Measurements from ENCODE around the gene DQX1. TPM values are rescaled to one million over a fixed set of nuclear protein-coding genes. Genes with fewer than 3 reads are reported as not detected.

The DQX1 gene
- total and polyA plus RNA-seq, 9 of the 15 experiments (the other 6 are each of a cell fraction or from before 2014, with no cell fraction given), result 0.04 to 0.38 (median 0.18) TPM; not detected in 1

- Histone ChIP-seq H3K4me3 (peak overlapping the region; percentile 20), H4K20me1 (replicated peaks; ENCODE audit: control insufficient read depth, insufficient read depth, low read length) (no peaks in the 10 kb centered on the region), H3K79me2 (ENCODE audit: control insufficient read depth, insufficient read depth, low read length) (peaks cover 46% of the 10 kb centered on the region), H2AFZ (ENCODE audit: low read depth, low read length) (no peak overlapping the region), H3K4me2 (ENCODE audit: insufficient read depth, low read length) (peak overlapping the region; percentile 76), H3K9me3 (replicated peaks; ENCODE audit: control insufficient read depth, insufficient read depth, low read depth, low read length) (no peaks in the 10 kb centered on the region), H3K9ac (ENCODE audit: insufficient read depth in 1 of 2, low read depth in 2 of 2, low read length in 2 of 2) (peak overlapping the region; percentile 11 to 89), H3K4me1 (replicated peaks in 1 of 2; ENCODE audit: control insufficient read depth in 2 of 2, insufficient read depth in 2 of 2, low read length in 2 of 2) (peaks cover 46 to 66% of the 10 kb centered on the region in 2 experiments; a peak in 4 of 5 replicates), H3K27ac (ENCODE audit: extremely low read depth, low read depth, low read length) (peak overlapping the region; percentile 15), H3K36me3 (ENCODE audit: control insufficient read depth, insufficient read depth, low read length) (peaks cover 13% of the 10 kb centered on the region; the same call in 2 of the 3 replicates), H3K27me3 (ENCODE audit: control insufficient read depth in 2 of 2, insufficient read depth in 2 of 2, low read length in 2 of 2) (no peaks in the 10 kb centered on the region), H3K9me1 (ENCODE audit: control insufficient read depth, insufficient read depth, low read length) (no peaks in the 10 kb centered on the region)
- FAIRE-seq (no peak), ATAC-seq (no peak), DNase-seq (ENCODE audit: extremely low read depth in 1 of 4, low spot score in 3 of 4) (no peak)
- intact Hi-C loops (cut with micrococcal nuclease), result no loop called here
- ChIA-PET CTCF (ENCODE audit: low intra/inter-chr PET ratio) (interaction anchor here (0.6 kb wide), 1 partner anchor 109 kb away, joined by 3 read pairs; no protein-coding TSS in a partner anchor), POLR2A (interaction anchor here (0.5 to 1.9 kb wide), 6 partner anchors 13 to 324 kb away, joined by 3 to 5 read pairs (median 4); partner anchors contain the start of genes CCDC142 and TTC31)
- WGBS (ENCODE audit: insufficient coverage, low coverage, missing lambda C conversion rate), result 50% methylated on average over 13 of the region's 14 CpGs
- TF ChIP-seq, protein P1, sequence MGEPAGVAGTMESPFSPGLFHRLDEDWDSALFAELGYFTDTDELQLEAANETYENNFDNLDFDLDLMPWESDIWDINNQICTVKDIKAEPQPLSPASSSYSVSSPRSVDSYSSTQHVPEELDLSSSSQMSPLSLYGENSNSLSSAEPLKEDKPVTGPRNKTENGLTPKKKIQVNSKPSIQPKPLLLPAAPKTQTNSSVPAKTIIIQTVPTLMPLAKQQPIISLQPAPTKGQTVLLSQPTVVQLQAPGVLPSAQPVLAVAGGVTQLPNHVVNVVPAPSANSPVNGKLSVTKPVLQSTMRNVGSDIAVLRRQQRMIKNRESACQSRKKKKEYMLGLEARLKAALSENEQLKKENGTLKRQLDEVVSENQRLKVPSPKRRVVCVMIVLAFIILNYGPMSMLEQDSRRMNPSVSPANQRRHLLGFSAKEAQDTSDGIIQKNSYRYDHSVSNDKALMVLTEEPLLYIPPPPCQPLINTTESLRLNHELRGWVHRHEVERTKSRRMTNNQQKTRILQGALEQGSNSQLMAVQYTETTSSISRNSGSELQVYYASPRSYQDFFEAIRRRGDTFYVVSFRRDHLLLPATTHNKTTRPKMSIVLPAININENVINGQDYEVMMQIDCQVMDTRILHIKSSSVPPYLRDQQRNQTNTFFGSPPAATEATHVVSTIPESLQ (CRISPR knock-in tag; IDR thresholded peaks at IDR 0.05), result 0 out of 2 replicates have a peak, but pooled peaks have one; percentile 37
- no peak for TF ChIP-seq MYBL2 (IDR thresholded peaks at IDR 0.05; ENCODE audit: low read depth)
- no peak for TF ChIP-seq MYBL2 (CRISPR knock-in tag; IDR thresholded peaks at IDR 0.05; ENCODE audit: borderline replicate concordance)
- BruUV-seq (replicated peaks), result no TSS peak
- in situ Hi-C loops (cut with MboI), result no loop called here
These were observed 20.4 kb downstream of the DQX1 start for GRCh38 chr2:74505448-74506246.

Data from K562 (cell line).